Measurements from ENCODE around the gene SLC47A2. TPM values are rescaled to one million over a fixed set of nuclear protein-coding genes. Genes with fewer than 3 reads are reported as not detected.
A peak's percentile ranks its signal among the peaks of the same experiment; 100 is the strongest.

Gene SLC47A2
- polyA plus RNA-seq, 4 donors: 0.48 to 7.0 (median 5.7) TPM

DNA sequence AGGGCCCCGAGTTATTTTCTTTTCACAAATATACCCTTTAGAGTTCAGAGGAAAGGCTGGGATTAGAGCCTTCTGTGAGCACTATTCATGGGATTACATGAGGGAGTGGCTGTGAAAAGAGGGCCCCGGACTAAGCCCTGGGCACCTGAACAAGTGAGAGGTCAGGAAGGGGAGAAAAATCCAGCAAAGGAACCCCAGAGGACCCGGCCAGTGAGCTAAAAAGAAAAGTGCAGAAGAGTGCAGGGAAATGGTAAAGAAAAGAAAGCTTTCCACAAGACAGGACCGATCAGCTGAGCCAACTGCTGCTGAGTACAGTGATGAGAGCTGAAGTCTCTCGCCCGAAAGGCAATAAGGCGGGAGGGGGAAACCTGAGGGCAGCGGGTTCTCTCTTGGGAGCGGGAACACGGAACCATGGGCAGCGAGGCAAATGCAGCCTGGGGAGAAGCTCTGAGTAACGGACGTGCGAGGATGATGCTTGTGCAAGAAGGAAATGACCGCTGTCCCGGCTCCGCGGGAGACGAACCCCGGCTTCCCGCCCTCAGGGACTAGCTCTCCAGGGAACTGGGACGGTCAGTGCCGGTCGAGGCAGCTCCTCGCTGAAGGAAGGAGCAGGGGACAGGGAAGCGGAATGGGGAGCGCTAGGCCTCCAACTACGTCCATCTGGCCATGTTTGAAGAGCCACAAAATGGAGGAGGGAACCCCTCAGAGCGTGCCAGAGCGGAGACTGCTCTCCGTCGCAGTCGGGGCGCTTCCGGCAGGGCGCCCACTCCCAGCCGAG, 68.5 kb downstream of the SLC47A2 start:
- DNase-seq (ENCODE audit: low read depth in 4 of 4, low spot score in 3 of 4): peak in 2 of 4 donors; percentile 32 to 41

DNA sequence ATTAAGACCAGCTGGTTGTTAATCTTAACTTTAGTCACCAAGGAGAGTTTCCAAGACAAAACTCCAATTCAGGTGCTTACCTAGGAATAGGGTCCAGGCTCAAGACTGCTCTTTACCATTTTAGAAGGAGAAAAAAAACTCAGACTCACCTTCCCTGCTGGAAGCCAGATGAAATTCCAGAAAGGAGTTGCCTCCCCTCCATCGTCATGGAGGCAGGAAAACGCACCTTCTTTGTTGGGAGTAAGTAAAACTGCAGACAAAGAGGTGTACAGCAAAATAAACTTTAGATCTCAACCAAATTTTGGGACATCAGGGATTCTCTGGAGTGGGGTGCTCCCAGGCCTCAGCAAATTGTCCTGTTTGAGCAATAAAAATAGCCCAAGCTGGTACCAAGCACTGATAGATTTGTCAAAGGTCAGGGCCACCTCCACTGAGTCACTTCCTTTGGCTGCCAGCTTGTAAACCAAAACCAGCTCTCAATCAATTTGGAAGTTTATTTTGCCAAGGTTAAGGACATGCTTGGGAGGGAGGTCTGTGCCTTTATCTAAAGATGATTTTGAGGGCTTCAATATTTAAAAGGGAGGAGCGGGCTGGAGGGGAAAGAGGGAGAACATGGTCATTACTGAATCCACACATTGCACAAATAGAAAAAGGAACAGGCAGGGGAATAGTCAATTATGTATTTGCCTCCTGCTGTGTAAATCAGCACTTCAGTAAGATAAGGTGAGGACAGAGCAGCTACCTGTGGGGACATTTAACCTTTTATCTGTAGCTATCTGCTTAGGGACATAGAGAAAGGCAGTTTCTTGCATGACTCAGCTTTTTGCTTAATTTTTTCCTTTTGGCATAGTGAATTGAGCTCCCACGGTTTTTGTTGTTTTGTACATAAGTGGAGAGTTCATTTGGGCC, 69.3 kb downstream of the SLC47A2 start:
- DNase-seq (ENCODE audit: low read depth in 4 of 4, low spot score in 3 of 4): no peak

- DNase-seq (ENCODE audit: low read depth in 4 of 4, low spot score in 3 of 4): no peak
These were observed 70.6 kb downstream of the SLC47A2 start for GRCh38 chr17:19645734-19646201.

DNA sequence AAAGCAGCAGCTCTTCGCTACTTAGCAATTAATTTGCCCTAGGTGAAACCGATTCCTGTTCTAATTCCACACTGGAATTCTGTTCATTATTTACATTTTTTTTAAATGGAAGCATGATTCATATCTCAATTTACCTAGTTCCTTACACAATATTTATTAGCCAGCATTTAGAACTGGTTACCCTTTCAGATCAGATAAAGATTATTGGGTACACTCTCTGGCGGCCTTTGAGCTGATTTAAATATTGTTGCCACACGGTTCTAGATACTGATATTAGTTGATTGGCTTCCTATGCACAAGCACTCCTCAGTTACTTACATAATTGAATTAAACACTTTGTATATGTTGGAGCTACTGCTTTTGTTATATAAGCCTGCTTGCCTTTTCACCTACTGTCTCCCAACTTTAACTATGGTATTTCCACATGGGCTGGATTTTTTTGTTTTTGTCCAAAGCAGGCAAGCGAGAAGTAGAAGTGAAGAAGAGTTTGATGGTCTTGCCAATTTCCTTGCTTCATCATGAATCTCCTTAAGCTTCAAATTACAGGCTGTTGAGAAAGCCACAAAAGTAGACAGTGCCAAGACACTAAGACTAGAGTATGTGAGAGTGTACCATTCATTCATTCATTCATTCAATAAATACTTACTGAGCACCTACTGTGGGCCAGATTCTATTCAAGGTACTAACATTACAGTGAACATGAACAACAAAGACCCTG, 71.7 kb downstream of the SLC47A2 start:
- DNase-seq (ENCODE audit: low read depth in 4 of 4, low spot score in 3 of 4): no peak

- no peak for DNase-seq (ENCODE audit: low read depth in 4 of 4, low spot score in 3 of 4)
These were observed 74.0 kb downstream of the SLC47A2 start for GRCh38 chr17:19642373-19642893.

DNA sequence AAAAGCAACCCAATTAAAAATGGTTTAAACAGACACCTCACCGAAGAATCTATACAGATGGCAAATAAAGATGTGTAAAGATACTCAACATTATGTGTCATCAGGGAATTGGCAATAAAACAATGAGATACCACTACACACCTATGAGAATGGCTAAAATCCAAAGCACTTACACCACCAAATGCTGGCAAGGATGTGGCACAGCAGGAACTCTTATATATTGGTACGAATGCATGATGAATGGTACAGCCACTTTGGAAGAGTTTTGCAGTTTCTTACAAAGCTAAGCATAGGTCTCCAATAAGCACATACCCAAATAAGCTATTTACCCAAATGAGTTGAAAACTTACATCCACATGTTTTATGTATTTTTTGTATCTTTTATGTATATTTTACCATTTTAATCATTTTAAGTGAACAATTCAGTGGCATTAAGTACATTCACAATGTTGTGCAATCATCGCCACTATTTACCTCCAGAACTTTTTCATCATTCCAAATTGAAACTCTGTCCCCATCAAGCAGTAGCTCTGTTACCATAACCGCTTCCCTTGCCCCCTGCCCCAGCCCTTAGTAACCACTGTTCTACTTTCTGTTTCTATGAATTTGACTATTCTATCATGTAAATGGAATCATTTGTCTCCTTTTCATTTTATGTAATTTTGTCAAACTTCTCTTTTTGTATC, 74.6 kb downstream of the SLC47A2 start:
- DNase-seq (ENCODE audit: low read depth in 4 of 4, low spot score in 3 of 4): no peak

DNA sequence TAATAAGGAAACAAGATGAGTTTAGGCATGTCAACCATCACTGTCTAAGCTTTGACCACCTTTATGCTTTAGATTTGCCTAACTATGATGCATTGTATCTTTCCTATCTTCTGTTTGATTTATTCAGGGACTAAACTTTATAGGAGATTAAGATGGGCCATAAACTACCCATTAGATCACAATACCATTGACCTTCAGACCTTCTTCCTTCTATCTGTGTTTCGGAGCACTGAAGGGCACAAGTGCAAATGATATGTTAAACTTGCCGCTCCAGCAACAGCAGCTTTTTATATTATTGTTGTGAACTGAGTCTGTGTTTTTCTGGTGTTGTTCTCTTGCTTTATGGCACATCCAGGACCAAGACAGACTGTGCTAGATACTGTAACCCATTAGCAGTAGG, 84.5 kb downstream of the SLC47A2 start:
- DNase-seq (ENCODE audit: low read depth in 4 of 4, low spot score in 3 of 4): no peak

DNA sequence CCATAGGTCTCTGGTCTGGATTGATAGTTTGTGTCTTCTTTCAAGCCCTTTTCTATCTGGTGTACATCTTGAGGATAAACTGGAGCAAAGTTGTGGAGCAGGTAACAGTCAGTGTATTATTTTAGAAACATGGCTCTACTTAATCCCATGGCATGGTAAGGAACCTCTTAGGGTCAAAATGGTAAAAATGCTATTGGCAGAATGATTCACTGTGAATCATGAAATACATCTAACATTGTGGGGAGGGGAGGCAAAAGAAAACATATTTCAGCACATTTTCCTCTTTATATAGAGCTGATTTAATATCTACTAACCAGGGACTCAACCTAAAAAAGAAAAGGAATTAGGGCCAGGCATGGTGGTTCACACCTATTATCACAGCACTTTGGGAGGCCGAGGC, 85.7 kb downstream of the SLC47A2 start:
- no peak for DNase-seq (ENCODE audit: low read depth in 4 of 4, low spot score in 3 of 4)

- no peak for DNase-seq (ENCODE audit: low read depth in 4 of 4, low spot score in 3 of 4)
These were observed 86.3 kb downstream of the SLC47A2 start for GRCh38 chr17:19630035-19630434.

DNA sequence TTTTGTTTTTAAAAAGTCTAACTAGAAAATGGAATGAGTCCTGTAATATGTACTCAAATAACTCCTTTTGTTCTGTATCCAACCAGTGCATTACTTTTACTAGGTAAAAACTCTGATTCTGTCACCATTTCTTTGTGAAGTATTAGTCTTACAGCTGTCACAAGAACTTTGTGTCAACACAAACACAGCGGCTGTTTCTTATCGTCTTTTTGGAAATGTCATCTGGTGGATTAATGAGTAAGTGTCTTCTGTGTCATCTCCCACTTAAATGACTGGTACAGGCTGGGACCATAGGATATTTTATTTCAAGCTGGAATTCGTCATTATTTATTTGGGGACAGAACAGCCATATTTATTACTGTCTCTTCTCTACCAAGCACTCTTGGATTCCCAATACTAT, 86.9 kb downstream of the SLC47A2 start:
- DNase-seq (ENCODE audit: low read depth in 4 of 4, low spot score in 3 of 4): no peak

Other genes with a start within 250 kb of the SLC47A2 start
- 10 to 100 TPM in 3 of 4 donors, 1 to 10 TPM in 1; 6.3 to 27.1 (median 15.1) TPM for gene SLC47A1, start 182.7 kb downstream of the SLC47A2 start, polyA plus RNA-seq (ENCODE audit: insufficient read length in 4 of 4)
- gene ALDH3A2, start 67.8 kb downstream of the SLC47A2 start, polyA plus RNA-seq (ENCODE audit: insufficient read length in 4 of 4): 10 to 100 TPM; 81.5 to 98.0 (median 94.9) TPM
- 1 to 10 TPM in 2 of 4 donors, under 1 TPM in 2; 0.25 to 2.0 (median 0.95) TPM for gene ALDH3A1, start 31.7 kb upstream of the SLC47A2 start, polyA plus RNA-seq (ENCODE audit: insufficient read length in 4 of 4)
- gene ULK2, start 151.4 kb upstream of the SLC47A2 start, polyA plus RNA-seq (ENCODE audit: insufficient read length in 4 of 4): 10 to 100 TPM; 24.9 to 31.8 (median 29.9) TPM